H1 (cell line): ENCODE results near the gene AP2A2. TPM values are rescaled to one million over a fixed set of nuclear protein-coding genes. Genes with fewer than 3 reads are reported as not detected.

ENCODE experiments used
- ASH2L ChIP-seq: fragments of 200-600, 300-600 bp; sonication (generic); IDR thresholded peaks from one replicate; pipeline ENCODE4 v1.7.1; 2017; ENCODE audit warnings: low read length
- CBX5 ChIP-seq: fragments of 300-800, 300-1000 bp; sonication (generic); IDR thresholded peaks from 2 replicates; pipeline ENCODE4 v1.7.1; 2016; ENCODE audit warnings: antibody characterized with exemption, low read length, low read depth
- CBX8 ChIP-seq: fragments of 300-800, 300-1000 bp; sonication (generic); IDR thresholded peaks from 2 replicates; pipeline ENCODE4 v1.7.1; 2016; ENCODE audit warnings: low read depth, low read length, borderline replicate concordance
- CHD1 ChIP-seq: IDR thresholded peaks from 2 replicates; pipeline ENCODE4 v1.6.1; 2012; ENCODE audit warnings: low read depth, low read length, improper control_type of control experiment
- CHD2 ChIP-seq: IDR thresholded peaks from 2 replicates; pipeline ENCODE4 v1.6.1; 2012; ENCODE audit warnings: low read length, improper control_type of control experiment
- CREB1 ChIP-seq: IDR thresholded peaks from 2 replicates; pipeline ENCODE4 v1.6.1; 2012; ENCODE audit warnings: inconsistent platforms
- EGR1 ChIP-seq: IDR thresholded peaks from 2 replicates; pipeline ENCODE4 v1.6.1; 2011; ENCODE audit warnings: low read depth, low read length, borderline replicate concordance
- GABPA ChIP-seq: IDR thresholded peaks from 2 replicates; pipeline ENCODE4 v1.6.1; 2011; ENCODE audit warnings: mild to moderate bottlenecking, low read length, moderate library complexity, borderline replicate concordance; ENCODE audit not compliant: insufficient read depth
- GTF2F1 ChIP-seq: IDR thresholded peaks from 2 replicates; pipeline ENCODE4 v1.6.1; 2012; ENCODE audit warnings: low read depth, low read length, improper control_type of control experiment, borderline replicate concordance
- KDM1A ChIP-seq: fragments of 200-600, 300-600 bp; sonication (generic); IDR thresholded peaks from 2 replicates; pipeline ENCODE4 v1.7.1; 2016; ENCODE audit warnings: mild to moderate bottlenecking, low read length, borderline replicate concordance
- KDM4A ChIP-seq: IDR thresholded peaks from one replicate; pipeline ENCODE4 v1.7.1; 2012; ENCODE audit warnings: low read depth, mild to moderate bottlenecking, moderate library complexity, low read length, inconsistent platforms; ENCODE audit not compliant: severe bottlenecking
- RAD21 ChIP-seq, 2 experiments: IDR thresholded peaks in 1 of 2; conservative IDR thresholded peaks in 1 of 2; 2 replicates each; pipeline ENCODE4 v1.6.1; 2011; ENCODE audit warnings: low read depth in 2 of 2, low read length in 2 of 2, improper control_type of control experiment in 1 of 2, inconsistent platforms in 1 of 2, mild to moderate bottlenecking in 1 of 2, moderate library complexity in 1 of 2
- SAP30 ChIP-seq: fragments of 300-600 bp; sonication (generic); IDR thresholded peaks from 2 replicates; pipeline ENCODE4 v1.7.1; 2012; ENCODE audit warnings: low read length, moderate library complexity, mild to moderate bottlenecking, inconsistent platforms; ENCODE audit not compliant: insufficient read depth, insufficient replicate concordance
- SIX5 ChIP-seq: IDR thresholded peaks from 2 replicates; pipeline ENCODE4 v1.6.1; 2011; ENCODE audit warnings: mild to moderate bottlenecking, low read depth, low read length
- SP4 ChIP-seq: IDR thresholded peaks from 2 replicates; pipeline ENCODE4 v1.6.1; 2012; ENCODE audit warnings: low read length, inconsistent platforms
- TAF7 ChIP-seq: optimal IDR thresholded peaks from 2 replicates; pipeline ENCODE3; 2011; ENCODE audit warnings: low read depth, mild to moderate bottlenecking, inconsistent platforms, low read length, moderate library complexity, borderline replicate concordance
- TBP ChIP-seq: IDR thresholded peaks from 2 replicates; pipeline ENCODE4 v1.6.1; 2011; ENCODE audit warnings: low read depth, low read length, improper control_type of control experiment
- TEAD4 ChIP-seq: IDR thresholded peaks from 2 replicates; pipeline ENCODE4 v1.6.1; 2012; ENCODE audit warnings: low read depth, low read length, inconsistent platforms, mixed read lengths
- polyA plus RNA-seq, 7 experiments: library from polyadenylated mRNA; depleted of rRNA in 3 of 7; stranded (reverse) in 5 of 7; unstranded in 2 of 7; fragments of >200 nt in 5 of 7; fragments of 200-250 nt in 2 of 7; gene quantifications; 1 replicate in 5 of 7; 2 replicates in 1 of 7; 4 replicates in 1 of 7; pipeline versions ENCODE4 v1.2.1 to v1.2.3, GENCODE V29; 2011 to 2013; ENCODE audit warnings: missing spikeins in 2 of 7, mixed read lengths in 2 of 7
- total RNA-seq: library from RNA; stranded (reverse); fragmentation: NEBNext Ultra II Directional; extraction: Animal tissue kit (Norgen Biotek cat#: 25700); gene quantifications from 2 replicates; pipeline ENCODE4 v1.2.1, GENCODE V29; 2021
- TF ChIP-seq, protein P1 (sequence below): IDR thresholded peaks from 2 replicates; pipeline ENCODE4 v1.6.1; 2012; ENCODE audit warnings: inconsistent platforms

The AP2A2 gene
- total and polyA plus RNA-seq, 2 of the 8 experiments (the other 6 are each of a cell fraction or from before 2014, with no cell fraction given), result 50.0 to 65.0 TPM

DNA sequence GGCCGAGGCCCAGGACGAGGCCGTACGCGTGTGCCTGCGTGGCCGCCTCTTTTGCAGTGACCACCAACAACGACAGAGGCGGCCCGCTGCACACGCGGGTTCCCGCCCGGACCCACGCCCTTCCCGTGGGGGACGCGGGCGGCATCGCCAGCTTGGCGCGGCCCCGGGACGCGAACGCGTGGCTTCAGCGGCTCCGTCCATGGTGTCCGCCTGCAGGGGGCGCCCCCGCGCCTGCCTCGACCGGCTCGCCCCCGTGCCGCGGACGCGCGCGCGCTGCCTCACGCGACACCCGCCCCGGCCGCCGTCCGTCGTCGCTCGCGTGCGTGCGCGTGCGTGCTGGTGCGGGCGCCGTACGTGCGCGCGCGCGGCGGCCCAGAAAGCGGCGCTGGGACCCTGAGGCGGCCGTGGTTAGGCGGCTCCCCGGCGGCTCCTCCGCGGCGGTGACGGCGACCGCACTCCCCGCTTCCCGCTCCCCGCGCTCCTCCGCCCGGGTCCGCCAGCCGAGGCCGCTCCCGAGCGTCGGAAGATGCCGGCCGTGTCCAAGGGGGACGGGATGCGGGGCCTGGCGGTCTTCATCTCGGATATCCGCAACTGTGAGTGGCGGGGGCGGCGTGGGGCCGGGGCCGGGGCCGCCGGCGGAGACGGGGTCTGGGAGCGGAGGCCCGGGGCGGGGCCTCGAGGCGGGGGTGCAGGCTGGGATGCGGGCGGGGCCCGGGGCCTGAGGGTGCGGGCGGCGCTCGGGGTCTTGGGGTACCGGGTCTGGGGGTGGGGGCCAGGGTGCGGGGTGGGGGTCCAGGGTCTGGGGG is at the start of gene AP2A2 (continued):
- TF ChIP-seq ASH2L (no peak), CHD1 (no peak), SIX5 (no peak), CBX5 (no peak), CREB1 (0 out of 2 replicates have a peak, but pooled peaks have one; percentile 8), GABPA (peak; percentile 22; the same call in 1 of the 2 replicates), EGR1 (peak; percentile 78), TEAD4 (no peak), SAP30 (no peak), TBP (no peak), KDM1A (peak; percentile 81), GTF2F1 (no peak), KDM4A (peak; percentile 79), TAF7 (peak; percentile 62), CBX8 (no peak), SP4 (no peak), RAD21 (IDR thresholded peaks at IDR 0.05 in 1 of 2, conservative IDR thresholded peaks at IDR 0.05 in 1 of 2; ENCODE audit: low read depth in 2 of 2, low read length in 2 of 2) (peak in 1 of 2 experiments; percentile 50; a peak in 1 of 4 replicates), CHD2 (no peak)
- TF ChIP-seq, protein P1, sequence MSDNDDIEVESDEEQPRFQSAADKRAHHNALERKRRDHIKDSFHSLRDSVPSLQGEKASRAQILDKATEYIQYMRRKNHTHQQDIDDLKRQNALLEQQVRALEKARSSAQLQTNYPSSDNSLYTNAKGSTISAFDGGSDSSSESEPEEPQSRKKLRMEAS, result peak; percentile 60
